Fibroblast of skin of right biceps (primary cell): ENCODE data around the gene PPIF.

Source experiments
- DNase-seq: peaks from one replicate; pipeline ENCODE4 v3.0.0-alpha.2; 2013

PPIF gene

GRCh38 chr10:79314761-79315601, 32.3 kb upstream of the PPIF start:
- no peak for DNase-seq

- DNase-seq, result no peak
These were observed 31.7 kb upstream of the PPIF start for GRCh38 chr10:79315602-79315920.

- peak; percentile 31 for DNase-seq
These were observed 30.4 kb upstream of the PPIF start for GRCh38 chr10:79316671-79317431.

GRCh38 chr10:79318369-79318768, 28.9 kb upstream of the PPIF start:
- no peak for DNase-seq

GRCh38 chr10:79319115-79319771, 28.0 kb upstream of the PPIF start:
- DNase-seq, result no peak

- no peak for DNase-seq
These were observed 27.0 kb upstream of the PPIF start for GRCh38 chr10:79320316-79320715.

GRCh38 chr10:79320820-79321493, 26.3 kb upstream of the PPIF start:
- DNase-seq, result peak; percentile 88

GRCh38 chr10:79321494-79321882, 25.8 kb upstream of the PPIF start:
- no peak for DNase-seq

GRCh38 chr10:79321951-79322350, 25.3 kb upstream of the PPIF start:
- no peak for DNase-seq

- DNase-seq, result peak; percentile 97
These were observed 24.4 kb upstream of the PPIF start for GRCh38 chr10:79322616-79323543.

GRCh38 chr10:79323602-79324001, 23.7 kb upstream of the PPIF start:
- no peak for DNase-seq

- DNase-seq, result no peak
These were observed 23.1 kb upstream of the PPIF start for GRCh38 chr10:79324032-79324695.

GRCh38 chr10:79326361-79327089, 20.7 kb upstream of the PPIF start:
- no peak for DNase-seq

- DNase-seq, result no peak
These were observed 20.2 kb upstream of the PPIF start for GRCh38 chr10:79327090-79327457.

GRCh38 chr10:79328147-79328701, 19.0 kb upstream of the PPIF start:
- DNase-seq, result no peak

GRCh38 chr10:79328737-79329504, 18.3 kb upstream of the PPIF start:
- no peak for DNase-seq

- no peak for DNase-seq
These were observed 17.7 kb upstream of the PPIF start for GRCh38 chr10:79329529-79329928.

- DNase-seq, result no peak
These were observed 16.0 kb upstream of the PPIF start for GRCh38 chr10:79331226-79331625.

GRCh38 chr10:79331709-79332108, 15.6 kb upstream of the PPIF start:
- DNase-seq, result peak; percentile 93
